B cell (primary cell): ENCODE results near the gene CFAP74. TPM values are rescaled to one million over a fixed set of nuclear protein-coding genes. Genes with fewer than 3 reads are reported as not detected.
A peak's percentile ranks its signal among the peaks of the same experiment; 100 is the strongest.

Experiments used
- ATAC-seq: fragments of 200-7000 bp; cut with Tn5 transposase; one replicate; pipeline ENCODE4 v1.10.0; 2021; ENCODE audit warnings: low read depth, mild to moderate bottlenecking, moderate number of reproducible peaks, moderate library complexity
- CTCF ChIA-PET: fragments of 350-600 bp; sonication (Branson Sonifier 250); formaldehyde crosslinking; loops from one replicate; lab custom pipeline; 2021; ENCODE audit warnings: antibody characterized with exemption, inconsistent platforms; lab: Charles Lee
- POLR2A ChIA-PET: fragments of 350-600 bp; sonication (Branson Sonifier 250); formaldehyde crosslinking; loops from one replicate; lab custom pipeline; 2021; ENCODE audit warnings: antibody characterized with exemption; lab: Charles Lee
- DNase-seq: peaks from one replicate; pipeline ENCODE4 v3.0.0; 2013
- H2AFZ ChIP-seq: 2 replicates; pipeline ENCODE4 v1.6.1; 2012; ENCODE audit warnings: mild to moderate bottlenecking, low read depth, low read length; ENCODE audit not compliant: insufficient read depth, poor library complexity, severe bottlenecking
- H3K27ac ChIP-seq, 2 donors: 1 replicate in 1 of 2; 2 replicates in 1 of 2; pipeline ENCODE4 v1.5.1; 2012 to 2013; ENCODE audit warnings: low read length in 2 of 2, mild to moderate bottlenecking in 2 of 2, moderate library complexity in 1 of 2
- H3K27me3 ChIP-seq, 4 experiments: fragments of 200-600 bp in 1 of 4; sonication (generic) in 1 of 4; replicated peaks in 1 of 4; 1 replicate in 2 of 4; 2 replicates in 2 of 4; pipeline versions ENCODE4 v1.6.1 to v1.7.0; 2013 to 2016; ENCODE audit warnings: low read length in 3 of 4, mild to moderate bottlenecking in 2 of 4, mixed read lengths in 1 of 4, moderate library complexity in 1 of 4; ENCODE audit not compliant: insufficient read depth in 4 of 4, control insufficient read depth in 3 of 4; ENCODE audit errors: control extremely low read depth in 1 of 4
- H3K36me3 ChIP-seq, 2 experiments: replicated peaks in 1 of 2; 1 replicate in 1 of 2; 2 replicates in 1 of 2; pipeline versions ENCODE4 v1.6.1 to v1.7.1; 2013; ENCODE audit warnings: low read length in 1 of 2; ENCODE audit not compliant: insufficient read depth in 2 of 2, control insufficient read depth in 1 of 2; ENCODE audit errors: control extremely low read depth in 1 of 2, extremely low read depth in 1 of 2
- H3K4me1 ChIP-seq, 2 donors: fragments of 200-600 bp in 1 of 2; sonication (generic) in 1 of 2; 1 replicate in 1 of 2; 2 replicates in 1 of 2; pipeline versions ENCODE4 v1.5.1 to v1.6.1; 2013 to 2017; ENCODE audit warnings: low read length in 2 of 2; ENCODE audit not compliant: control insufficient read depth in 2 of 2, insufficient read depth in 2 of 2
- H3K4me2 ChIP-seq: replicated peaks from 2 replicates; pipeline ENCODE3; 2012; ENCODE audit warnings: mild to moderate bottlenecking, low read depth, low read length; ENCODE audit not compliant: poor library complexity, severe bottlenecking
- H3K4me3 ChIP-seq, 5 experiments: fragments of 200-600 bp in 1 of 5; sonication (generic) in 1 of 5; 1 replicate in 3 of 5; 2 replicates in 2 of 5; pipeline versions ENCODE4 v1.5.1 to v1.7.0; 2011 to 2016; ENCODE audit warnings: low read length in 4 of 5, mild to moderate bottlenecking in 4 of 5, low read depth in 2 of 5, control low read depth in 1 of 5, moderate library complexity in 1 of 5; ENCODE audit not compliant: insufficient read depth in 1 of 5; ENCODE audit errors: control extremely low read depth in 1 of 5, extremely low read depth in 1 of 5
- H3K79me2 ChIP-seq: fragments of 200-600 bp; sonication (generic); one replicate; pipeline ENCODE4 v1.6.0; 2016; ENCODE audit warnings: low read length; ENCODE audit not compliant: control insufficient read depth, insufficient read depth
- H3K9ac ChIP-seq: fragments of 200-600 bp; sonication (generic); 2 replicates; pipeline ENCODE4 v1.6.1; 2017; ENCODE audit warnings: mild to moderate bottlenecking, low read length, moderate library complexity
- H3K9me3 ChIP-seq, 3 donors: one replicate each; pipeline versions ENCODE4 v1.6.1 to v1.7.1; 2013; ENCODE audit warnings: low read length in 2 of 3; ENCODE audit not compliant: control insufficient read depth in 2 of 3, insufficient read depth in 1 of 3; ENCODE audit errors: control extremely low read depth in 1 of 3
- H4K20me1 ChIP-seq: 2 replicates; pipeline ENCODE4 v1.6.0; 2012; ENCODE audit warnings: mild to moderate bottlenecking, low read length; ENCODE audit not compliant: insufficient read depth, control insufficient read depth, poor library complexity, severe bottlenecking
- H3K27ac Mint-ChIP-seq: one replicate; pipeline ENCODE4 v1.8.0; 2021; ENCODE audit warnings: mixed read lengths
- H3K27me3 Mint-ChIP-seq: one replicate; pipeline ENCODE4 v1.8.0; 2021; ENCODE audit warnings: mixed read lengths
- H3K4me1 Mint-ChIP-seq: one replicate; pipeline ENCODE4 v1.8.0; 2021; ENCODE audit warnings: mixed read lengths
- H3K4me3 Mint-ChIP-seq: one replicate; pipeline ENCODE4 v1.8.0; 2021; ENCODE audit warnings: mixed read lengths
- H3K9me3 Mint-ChIP-seq: one replicate; pipeline ENCODE4 v1.8.0; 2022; ENCODE audit warnings: mixed read lengths; ENCODE audit not compliant: insufficient read depth
- CTCF ChIP-seq: fragments of 200-600 bp; IDR thresholded peaks from one replicate; pipeline ENCODE4 v1.8.0; 2022; ENCODE audit warnings: antibody characterized with exemption, mild to moderate bottlenecking
- EZH2 ChIP-seq: IDR thresholded peaks from 2 replicates; pipeline ENCODE4 v1.6.1; 2012; ENCODE audit warnings: borderline replicate concordance, low read depth, mild to moderate bottlenecking, moderate library complexity, low read length; ENCODE audit not compliant: insufficient read depth, poor library complexity, severe bottlenecking
- WGBS: methylation state at CpG from one replicate; pipeline ENCODE4 v1.1.5; 2013; ENCODE audit warnings: missing lambda C conversion rate; ENCODE audit not compliant: insufficient coverage; 5-methylcytosine and 5-hydroxymethylcytosine counted together
- intact Hi-C: fragments of 100-400 bp; cut with micrococcal nuclease; formaldehyde crosslinking; loops from one replicate; pipeline ENCODE4 v1.10.0; 2022
- polyA plus RNA-seq: library from polyadenylated mRNA; depleted of rRNA; stranded (reverse); fragments of >200 nt; gene quantifications from 2 replicates; pipeline ENCODE4 v1.2.3, GENCODE V29; 2012
- total RNA-seq, 2 donors: library from RNA; stranded (reverse); fragments of 120-200 nt in 1 of 2; gene quantifications; 1 replicate in 1 of 2; 2 replicates in 1 of 2; pipeline versions ENCODE4 v1.2.3 to v1.2.4, GENCODE V29; 2013 to 2022

CFAP74 gene
- total and polyA plus RNA-seq, 2 donors (not counting 1 experiment from before 2014, with no cell fraction given) = not detected

- H3K4me1 ChIP-seq = peaks cover 20 to 35% of the 10 kb centered on the region in 2 donors
- H3K27me3 ChIP-seq = no peaks in the 10 kb centered on the region
- Mint-ChIP-seq H3K4me3 (no peak overlapping the region), H3K27me3 (no peaks in the 10 kb centered on the region), H3K4me1 (peaks cover 27% of the 10 kb centered on the region), H3K27ac (no peak overlapping the region), H3K9me3 (no peaks in the 10 kb centered on the region)
- peaks cover 0 to 10% (median 0%) of the 10 kb centered on the region in 3 donors for H3K9me3 ChIP-seq
- H3K36me3 ChIP-seq = no peaks in the 10 kb centered on the region
- DNase-seq (no peak), ATAC-seq (no peak)
- no peak overlapping the region for H3K4me3 ChIP-seq
- ChIA-PET POLR2A (interaction anchor here (0.8 to 1.2 kb wide), 2 partner anchors 10 to 122 kb away, joined by 5 read pairs; no protein-coding TSS in a partner anchor), CTCF (interaction anchor here (0.9 to 1.0 kb wide), 2 partner anchors 113 to 121 kb away, joined by 3 read pairs; no protein-coding TSS in a partner anchor)
- H4K20me1 ChIP-seq = no peaks in the 10 kb centered on the region
- H3K27ac ChIP-seq = no peak overlapping the region
- 39% methylated on average over 11 of the region's 13 CpGs for WGBS
- peaks cover 15% of the 10 kb centered on the region for H3K79me2 ChIP-seq
- H2AFZ ChIP-seq = peak overlapping the region; percentile 56
- TF ChIP-seq EZH2 (no peak), CTCF (no peak)
- peak overlapping the region; percentile 53 for H3K4me2 ChIP-seq
- no peak overlapping the region for H3K9ac ChIP-seq
- intact Hi-C loops = no loop called here
Measured at GRCh38 chr1:1901641-1902294, 101.8 kb downstream of the CFAP74 start.
